ENCODE measurements around the gene LGMN. TPM values are rescaled to one million over a fixed set of nuclear protein-coding genes. Genes with fewer than 3 reads are reported as not detected.
"Not testable (repeated sequence)": the region's sequence is repeated elsewhere in the genome, so short reads cannot be mapped to it uniquely, and the experiment has no call there.

The LGMN gene
- polyA plus RNA-seq, 1 donor (not counting 4 experiments of a cell fraction or from before 2014, with no cell fraction given): 61.0 TPM

DNA sequence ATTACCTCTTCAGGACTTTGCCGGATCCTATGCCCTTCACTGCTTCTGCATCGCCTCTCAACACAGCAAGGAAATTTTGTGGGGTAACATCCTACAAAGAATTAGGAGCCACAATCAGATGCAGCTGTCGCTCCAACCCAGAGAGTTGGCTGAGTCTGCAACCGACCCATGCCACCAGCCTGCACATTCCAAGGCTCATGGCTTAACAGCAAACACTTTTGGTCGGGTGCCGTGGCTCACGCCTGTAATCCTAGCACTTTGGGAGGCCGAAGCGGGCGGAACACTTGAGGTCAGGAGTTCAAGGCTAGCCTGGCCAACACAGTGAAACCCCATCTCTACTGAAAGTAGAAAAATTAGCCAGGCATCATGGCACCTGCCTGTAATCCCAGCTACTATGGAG is 32.3 kb downstream of the LGMN start:
- no peak for DNase-seq (ENCODE audit: low read depth, low spot score)
- dilution Hi-C loops (cut with MboI; ENCODE audit: extremely low pct_ligation_motif_present, low sequenced_read_pairs): no loop called here
- Histone ChIP-seq H3K9ac (ENCODE audit: control insufficient read depth, extremely low read depth, insufficient read depth, low read length) (no peak overlapping the region), H3K9me1 (ENCODE audit: control insufficient read depth, extremely low read depth, insufficient read depth, low read length) (no peaks in the 10 kb centered on the region), H3K79me2 (ENCODE audit: control insufficient read depth, insufficient read depth, low read length) (no peaks in the 10 kb centered on the region), H3K4me3 (ENCODE audit: control insufficient read depth in 2 of 3, extremely low read depth in 1 of 3, insufficient read depth in 2 of 3, low read depth in 1 of 3, low read length in 3 of 3) (no peak overlapping the region), H3K27ac (ENCODE audit: control insufficient read depth, insufficient read depth, low read length) (no peak overlapping the region), H3K4me1 (ENCODE audit: control insufficient read depth, extremely low read depth, insufficient read depth, low read length) (no peaks in the 10 kb centered on the region), H3K27me3 (ENCODE audit: control insufficient read depth, extremely low read depth, insufficient read depth, low read length) (no peaks in the 10 kb centered on the region), H4K20me1 (ENCODE audit: control insufficient read depth, extremely low read depth, insufficient read depth, low read length) (no peaks in the 10 kb centered on the region), H3K36me3 (ENCODE audit: control insufficient read depth in 2 of 2, extremely low read depth in 1 of 2, insufficient read depth in 2 of 2, low read length in 2 of 2) (no peaks in the 10 kb centered on the region), H3K4me2 (ENCODE audit: control insufficient read depth, extremely low read depth, insufficient read depth, low read depth, low read length) (no peak overlapping the region), H3K9me3 (ENCODE audit: control insufficient read depth, low read depth, low read length) (no peaks in the 10 kb centered on the region), H2AFZ (ENCODE audit: control insufficient read depth, low read length) (no peak overlapping the region)
- no peak for TF ChIP-seq EZH2 (IDR thresholded peaks at IDR 0.05; ENCODE audit: low read length)
- TF ChIP-seq, protein P1, sequence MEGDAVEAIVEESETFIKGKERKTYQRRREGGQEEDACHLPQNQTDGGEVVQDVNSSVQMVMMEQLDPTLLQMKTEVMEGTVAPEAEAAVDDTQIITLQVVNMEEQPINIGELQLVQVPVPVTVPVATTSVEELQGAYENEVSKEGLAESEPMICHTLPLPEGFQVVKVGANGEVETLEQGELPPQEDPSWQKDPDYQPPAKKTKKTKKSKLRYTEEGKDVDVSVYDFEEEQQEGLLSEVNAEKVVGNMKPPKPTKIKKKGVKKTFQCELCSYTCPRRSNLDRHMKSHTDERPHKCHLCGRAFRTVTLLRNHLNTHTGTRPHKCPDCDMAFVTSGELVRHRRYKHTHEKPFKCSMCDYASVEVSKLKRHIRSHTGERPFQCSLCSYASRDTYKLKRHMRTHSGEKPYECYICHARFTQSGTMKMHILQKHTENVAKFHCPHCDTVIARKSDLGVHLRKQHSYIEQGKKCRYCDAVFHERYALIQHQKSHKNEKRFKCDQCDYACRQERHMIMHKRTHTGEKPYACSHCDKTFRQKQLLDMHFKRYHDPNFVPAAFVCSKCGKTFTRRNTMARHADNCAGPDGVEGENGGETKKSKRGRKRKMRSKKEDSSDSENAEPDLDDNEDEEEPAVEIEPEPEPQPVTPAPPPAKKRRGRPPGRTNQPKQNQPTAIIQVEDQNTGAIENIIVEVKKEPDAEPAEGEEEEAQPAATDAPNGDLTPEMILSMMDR (optimal IDR thresholded peaks at IDR 0.05 in 1 of 3, IDR thresholded peaks at IDR 0.05 in 1 of 3, conservative IDR thresholded peaks at IDR 0.05 in 1 of 3; ENCODE audit: extremely low read depth in 1 of 3, insufficient read depth in 2 of 3, low read length in 3 of 3): no peak
- no peak for FAIRE-seq

GRCh38 chr14:92714739-92715307 is 33.6 kb downstream of the LGMN start:
- H3K27me3 ChIP-seq (ENCODE audit: control insufficient read depth, extremely low read depth, insufficient read depth, low read length); DNase-seq (ENCODE audit: low read depth, low spot score); H3K36me3 ChIP-seq (ENCODE audit: control insufficient read depth in 2 of 2, extremely low read depth in 1 of 2, insufficient read depth in 2 of 2, low read length in 2 of 2); H4K20me1 ChIP-seq (ENCODE audit: control insufficient read depth, extremely low read depth, insufficient read depth, low read length); FAIRE-seq; H3K4me3 ChIP-seq (ENCODE audit: control insufficient read depth in 2 of 3, extremely low read depth in 1 of 3, insufficient read depth in 2 of 3, low read depth in 1 of 3, low read length in 3 of 3); H3K27ac ChIP-seq (ENCODE audit: control insufficient read depth, insufficient read depth, low read length); H3K79me2 ChIP-seq (ENCODE audit: control insufficient read depth, insufficient read depth, low read length); H3K9me1 ChIP-seq (ENCODE audit: control insufficient read depth, extremely low read depth, insufficient read depth, low read length); H3K9me3 ChIP-seq (ENCODE audit: control insufficient read depth, low read depth, low read length); dilution Hi-C loops (cut with MboI; ENCODE audit: extremely low pct_ligation_motif_present, low sequenced_read_pairs); H3K4me2 ChIP-seq (ENCODE audit: control insufficient read depth, extremely low read depth, insufficient read depth, low read depth, low read length); H2AFZ ChIP-seq (ENCODE audit: control insufficient read depth, low read length); H3K9ac ChIP-seq (ENCODE audit: control insufficient read depth, extremely low read depth, insufficient read depth, low read length); H3K4me1 ChIP-seq (ENCODE audit: control insufficient read depth, extremely low read depth, insufficient read depth, low read length): not testable (repeated sequence)
- TF ChIP-seq, protein P1 (optimal IDR thresholded peaks at IDR 0.05 in 1 of 3, IDR thresholded peaks at IDR 0.05 in 1 of 3, conservative IDR thresholded peaks at IDR 0.05 in 1 of 3; ENCODE audit: extremely low read depth in 1 of 3, insufficient read depth in 2 of 3, low read length in 3 of 3): peak; percentile 76 to 85 (median 78)

Data from keratinocyte (primary cell).